A673 (cell line): Measurements from ENCODE around the gene FNBP1. TPM values are rescaled to one million over a fixed set of nuclear protein-coding genes. Genes with fewer than 3 reads are reported as not detected.

Experiments
- BruUV-seq: library from RNA; stranded (reverse); fragments of 400-500 nt; replicated peaks from 2 replicates; lab custom pipeline; 2021; lab: Mats Ljungman, UMichigan
- CTCF ChIA-PET: fragments of 300-600 bp; sonication (Branson Sonifier 250); formaldehyde crosslinking; loops from one replicate; lab custom pipeline; 2022; ENCODE audit warnings: antibody characterized with exemption; lab: Charles Lee
- POLR2A ChIA-PET: fragments of 300-600 bp; sonication (Branson Sonifier 250); formaldehyde crosslinking; loops from one replicate; lab custom pipeline; 2022; ENCODE audit warnings: antibody characterized with exemption; ENCODE audit not compliant: low non-redundant PET; lab: Charles Lee
- DNase-seq: peaks from one replicate; pipeline ENCODE4 v3.0.0-alpha.2; 2015; ENCODE audit warnings: low spot score
- H3K27ac ChIP-seq: fragments of 200-600 bp; sonication (generic); 2 replicates; pipeline ENCODE4 v1.5.1; 2016; ENCODE audit warnings: mixed run types, low read depth, mild to moderate bottlenecking, mixed read lengths, antibody characterized with exemption, low read length; ENCODE audit not compliant: poor library complexity, severe bottlenecking
- H3K27me3 ChIP-seq: fragments of 200-600 bp; sonication (generic); replicated peaks from 2 replicates; pipeline ENCODE4 v1.6.1; 2017; ENCODE audit warnings: mixed run types, low read depth, mild to moderate bottlenecking, mixed read lengths, antibody characterized with exemption, low read length; ENCODE audit not compliant: insufficient read depth, poor library complexity
- H3K36me3 ChIP-seq: fragments of 200-600 bp; sonication (generic); 2 replicates; pipeline ENCODE4 v1.6.1; 2016; ENCODE audit warnings: mixed run types, mild to moderate bottlenecking, mixed read lengths, antibody characterized with exemption, low read length; ENCODE audit not compliant: insufficient read depth, poor library complexity, severe bottlenecking
- H3K4me1 ChIP-seq: fragments of 200-600 bp; sonication (generic); 2 replicates; pipeline ENCODE4 v1.6.1; 2017; ENCODE audit warnings: mixed run types, mild to moderate bottlenecking, mixed read lengths, antibody characterized with exemption, low read length; ENCODE audit not compliant: insufficient read depth, poor library complexity, severe bottlenecking
- H3K4me3 ChIP-seq: fragments of 200-600 bp; sonication (generic); 2 replicates; pipeline ENCODE4 v1.5.1; 2016; ENCODE audit warnings: low read depth, mixed run types, mild to moderate bottlenecking, mixed read lengths, low read length; ENCODE audit not compliant: poor library complexity, severe bottlenecking
- H3K9me3 ChIP-seq: fragments of 200-600 bp; sonication (generic); 2 replicates; pipeline ENCODE4 v1.6.1; 2016; ENCODE audit warnings: mixed run types, low read depth, mild to moderate bottlenecking, mixed read lengths, antibody characterized with exemption, low read length; ENCODE audit not compliant: poor library complexity, severe bottlenecking
- EZH2 ChIP-seq: fragments of 200-600 bp; sonication (generic); IDR thresholded peaks from 2 replicates; pipeline ENCODE4 v1.6.1; 2017; ENCODE audit warnings: borderline replicate concordance, low read depth, mild to moderate bottlenecking, mixed read lengths, antibody characterized with exemption, low read length; ENCODE audit not compliant: poor library complexity, severe bottlenecking
- intact Hi-C: fragments of 100-400 bp; cut with micrococcal nuclease; formaldehyde crosslinking; loops from one replicate; pipeline ENCODE4 v1.10.0; 2022; ENCODE audit not compliant: unreplicated experiment
- total RNA-seq: library from RNA; stranded (reverse); gene quantifications from 2 replicates; pipeline ENCODE4 v1.2.3, GENCODE V29; 2021
- TF ChIP-seq, protein P1 (sequence below): fragments of 300-800, 200-600 bp; sonication (generic); conservative IDR thresholded peaks from 2 replicates; pipeline ENCODE4 v1.5.1; 2017; ENCODE audit warnings: low read depth, mild to moderate bottlenecking, antibody characterized with exemption, low read length, moderate library complexity, mixed read lengths

The FNBP1 gene
- total RNA-seq, 1 experiment from 2014 or later = 200 TPM

DNA sequence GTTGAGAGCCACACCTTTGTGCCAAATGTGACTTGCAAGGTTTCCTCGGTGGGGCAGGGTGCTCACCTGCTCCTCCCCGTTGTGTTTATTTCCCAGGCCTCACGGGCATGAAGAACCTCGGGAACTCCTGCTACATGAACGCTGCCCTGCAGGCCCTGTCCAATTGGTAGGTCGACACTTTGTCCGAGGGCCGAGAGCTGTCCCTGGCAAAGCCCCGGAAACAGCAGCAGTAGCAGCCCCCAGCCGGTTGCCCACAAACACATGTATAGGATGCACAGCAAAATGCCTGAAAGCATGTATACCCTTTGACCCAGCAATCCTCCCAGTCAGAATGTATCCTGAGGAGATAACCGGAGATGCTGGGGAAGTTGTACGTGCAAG lies 181.6 kb downstream of the FNBP1 start:
- CTCF ChIA-PET = no interaction called here
- TF ChIP-seq, protein P1, sequence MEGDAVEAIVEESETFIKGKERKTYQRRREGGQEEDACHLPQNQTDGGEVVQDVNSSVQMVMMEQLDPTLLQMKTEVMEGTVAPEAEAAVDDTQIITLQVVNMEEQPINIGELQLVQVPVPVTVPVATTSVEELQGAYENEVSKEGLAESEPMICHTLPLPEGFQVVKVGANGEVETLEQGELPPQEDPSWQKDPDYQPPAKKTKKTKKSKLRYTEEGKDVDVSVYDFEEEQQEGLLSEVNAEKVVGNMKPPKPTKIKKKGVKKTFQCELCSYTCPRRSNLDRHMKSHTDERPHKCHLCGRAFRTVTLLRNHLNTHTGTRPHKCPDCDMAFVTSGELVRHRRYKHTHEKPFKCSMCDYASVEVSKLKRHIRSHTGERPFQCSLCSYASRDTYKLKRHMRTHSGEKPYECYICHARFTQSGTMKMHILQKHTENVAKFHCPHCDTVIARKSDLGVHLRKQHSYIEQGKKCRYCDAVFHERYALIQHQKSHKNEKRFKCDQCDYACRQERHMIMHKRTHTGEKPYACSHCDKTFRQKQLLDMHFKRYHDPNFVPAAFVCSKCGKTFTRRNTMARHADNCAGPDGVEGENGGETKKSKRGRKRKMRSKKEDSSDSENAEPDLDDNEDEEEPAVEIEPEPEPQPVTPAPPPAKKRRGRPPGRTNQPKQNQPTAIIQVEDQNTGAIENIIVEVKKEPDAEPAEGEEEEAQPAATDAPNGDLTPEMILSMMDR = no peak
- no peak for TF ChIP-seq EZH2
- BruUV-seq = no TSS peak

DNA sequence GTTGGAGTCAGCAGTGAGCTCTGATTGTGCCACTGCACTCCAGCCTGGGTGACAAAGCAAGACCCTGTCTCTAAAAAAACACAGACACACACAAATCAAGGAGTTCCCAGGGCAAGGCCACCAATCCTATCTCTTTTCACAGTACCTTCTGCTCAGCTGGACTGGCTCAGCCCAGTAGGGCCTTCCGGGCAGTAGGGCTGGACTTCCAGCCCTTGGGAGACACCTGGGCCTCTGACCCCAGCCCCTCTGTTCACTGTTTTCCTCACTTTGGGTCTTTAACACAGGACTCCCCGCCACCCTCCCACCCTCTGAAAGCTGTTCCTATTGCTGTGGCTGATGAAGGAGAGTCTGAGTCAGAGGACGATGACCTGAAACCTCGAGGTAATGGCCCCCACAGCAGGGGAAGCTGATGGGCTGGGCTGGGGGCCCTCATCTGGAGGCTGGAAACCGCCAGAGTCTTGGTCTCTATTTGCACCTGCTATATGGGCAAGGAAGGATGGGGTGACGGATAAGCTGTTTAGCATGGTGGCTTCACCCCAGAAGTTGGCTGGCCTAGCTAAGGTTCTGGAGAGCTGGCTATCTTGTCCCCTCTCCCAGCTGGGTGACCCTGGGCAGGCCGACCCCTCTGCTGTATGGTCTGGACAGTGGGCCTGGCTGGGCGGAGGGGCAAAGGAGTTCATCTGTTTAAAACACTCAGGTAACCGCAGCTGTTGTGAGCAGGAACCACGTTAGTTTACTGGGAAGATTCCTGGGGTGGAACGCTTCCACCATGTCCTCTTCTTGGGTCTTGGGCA lies 182.1 kb downstream of the FNBP1 start:
- H3K27ac ChIP-seq = no peak overlapping the region
- no peak for DNase-seq
- no peaks in the 10 kb centered on the region for H3K9me3 ChIP-seq
- ChIA-PET CTCF (interaction anchor here (0.7 kb wide), 1 partner anchor 247 kb away, joined by 5 read pairs; no protein-coding TSS in a partner anchor), POLR2A (no interaction called here)
- no TSS peak for BruUV-seq
- no peak overlapping the region for H3K4me3 ChIP-seq
- intact Hi-C loops = no loop called here
- H3K27me3 ChIP-seq = no peaks in the 10 kb centered on the region
- H3K36me3 ChIP-seq = no peaks in the 10 kb centered on the region
- no peak for TF ChIP-seq EZH2
- TF ChIP-seq, protein P1 = no peak
- peaks cover 13% of the 10 kb centered on the region for H3K4me1 ChIP-seq

More for the DNA sequence above, 181.6 kb downstream of the FNBP1 start:
- H3K4me1 ChIP-seq = peaks cover 13% of the 10 kb centered on the region
- POLR2A ChIA-PET = no interaction called here
- intact Hi-C loops = no loop called here
- H3K4me3 ChIP-seq = no peak overlapping the region
- H3K36me3 ChIP-seq = no peaks in the 10 kb centered on the region
- H3K27me3 ChIP-seq = no peaks in the 10 kb centered on the region
- H3K27ac ChIP-seq = no peak overlapping the region
- H3K9me3 ChIP-seq = no peaks in the 10 kb centered on the region
- no peak for DNase-seq

DNA sequence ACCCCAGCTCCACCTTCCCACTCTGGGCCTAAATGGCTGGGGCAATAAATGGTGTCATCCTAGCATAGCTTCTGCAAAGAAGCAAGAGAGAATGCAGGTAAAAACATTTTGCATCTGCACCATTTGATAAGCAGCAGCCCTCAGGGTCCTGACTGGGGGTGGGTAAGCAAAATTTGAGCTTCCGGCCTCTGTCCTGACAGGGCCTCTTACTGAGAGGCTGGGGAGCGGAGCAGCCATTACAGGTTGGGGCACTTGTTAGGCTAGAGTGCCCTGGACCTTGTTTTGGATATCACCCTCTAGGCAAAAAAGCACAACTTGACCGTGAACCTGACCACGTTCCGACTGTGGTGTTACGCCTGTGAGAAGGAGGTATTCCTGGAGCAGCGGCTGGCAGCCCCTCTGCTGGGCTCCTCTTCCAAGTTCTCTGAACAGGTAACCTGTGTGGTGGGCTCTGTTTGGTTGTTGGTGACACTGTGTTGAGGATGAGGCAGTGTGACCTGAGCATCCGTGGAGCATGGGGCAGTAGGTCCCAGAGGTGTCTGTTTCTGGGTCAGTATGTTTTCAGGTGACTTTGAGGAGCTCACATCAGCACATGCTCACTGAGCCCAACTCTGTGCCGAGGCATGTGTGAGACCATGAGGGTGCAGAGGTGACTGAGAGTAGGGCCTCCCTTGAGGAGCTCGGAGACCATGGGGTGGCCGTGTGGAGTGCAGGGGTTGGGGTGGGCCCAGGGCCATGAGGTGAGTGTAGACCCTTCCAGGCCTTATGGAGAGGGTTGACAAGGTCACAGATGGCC lies 184.6 kb downstream of the FNBP1 start:
- intact Hi-C loops = no loop called here
- Histone ChIP-seq H3K36me3 (peaks cover 5% of the 10 kb centered on the region), H3K4me3 (no peak overlapping the region), H3K4me1 (peaks cover 6% of the 10 kb centered on the region), H3K9me3 (no peaks in the 10 kb centered on the region), H3K27ac (no peak overlapping the region), H3K27me3 (no peaks in the 10 kb centered on the region)
- DNase-seq = no peak
- TF ChIP-seq, protein P1 = no peak
- TF ChIP-seq EZH2 = no peak
- POLR2A ChIA-PET = no interaction called here
- BruUV-seq = no TSS peak
- CTCF ChIA-PET = no interaction called here
